GOT3 (cell line): ENCODE data around the gene TIGIT.

Source experiments
- DNase-seq: peaks from one replicate; lab custom pipeline; 2025; ENCODE audit warnings: mixed read lengths; lab: John Stamatoyannopoulos, UW

The TIGIT gene

DNA sequence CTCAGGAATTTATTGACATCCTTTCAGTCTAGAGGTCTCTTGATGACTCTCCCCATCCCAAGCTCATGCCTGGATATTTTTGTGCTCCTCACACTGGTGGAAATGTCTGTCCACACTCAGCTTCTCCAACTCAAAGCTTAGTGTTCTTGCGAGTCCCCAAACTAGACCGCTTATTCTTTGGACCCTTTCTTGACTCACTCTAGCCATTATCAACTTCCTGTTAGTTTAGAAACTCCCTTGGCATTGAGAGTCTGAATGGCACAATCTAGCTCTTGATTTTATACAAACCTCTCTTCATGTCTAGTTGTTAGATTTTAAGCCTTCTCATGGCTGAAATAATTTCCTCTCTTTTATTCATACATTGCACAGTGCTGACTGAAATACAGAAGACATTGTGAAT, 19.6 kb downstream of the TIGIT start:
- DNase-seq = no peak

GRCh38 chr3:114314282-114314681, 20.5 kb downstream of the TIGIT start:
- DNase-seq = no peak

DNA sequence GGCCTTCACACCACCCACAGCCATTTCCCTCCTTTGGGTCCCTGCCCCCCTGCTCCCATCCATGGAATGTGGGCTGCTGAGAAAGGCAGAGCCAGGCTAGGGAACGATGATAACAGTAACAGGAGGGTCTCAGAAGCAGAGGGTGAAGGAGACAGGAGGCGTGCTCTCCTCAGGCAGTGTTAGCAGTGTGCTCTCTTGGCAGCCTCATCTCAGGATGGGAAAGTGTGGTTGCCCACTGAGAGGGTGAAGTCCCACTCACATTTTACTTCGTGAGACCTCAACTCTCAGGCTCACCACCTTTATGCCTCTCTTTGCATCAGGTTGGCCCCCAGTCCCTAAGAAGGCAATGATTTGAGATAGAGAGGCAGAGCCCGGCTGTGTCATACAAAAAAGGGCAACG, 24.5 kb downstream of the TIGIT start:
- DNase-seq = no peak

DNA sequence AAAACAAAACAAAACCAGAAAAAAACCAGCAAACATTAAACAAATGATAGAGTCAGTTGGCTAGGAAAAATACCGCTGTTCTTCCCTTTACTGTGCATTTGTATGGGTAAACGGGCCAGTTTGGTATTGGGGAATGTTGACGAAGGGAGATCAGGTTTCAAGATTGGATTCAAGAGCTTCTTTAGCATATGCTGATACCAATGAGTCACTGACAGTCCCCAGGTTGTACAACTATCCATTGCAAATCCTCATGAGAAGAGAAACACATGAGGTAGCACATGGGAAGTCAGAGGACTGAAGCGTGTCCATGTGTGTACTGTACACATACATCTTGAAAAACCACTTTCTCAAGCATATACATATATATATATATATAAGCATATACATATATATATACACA, 25.6 kb downstream of the TIGIT start:
- DNase-seq = no peak

GRCh38 chr3:114320246-114320645, 26.4 kb downstream of the TIGIT start:
- no peak for DNase-seq

- no peak for DNase-seq
Measured at GRCh38 chr3:114323546-114324254, 29.9 kb downstream of the TIGIT start.

- DNase-seq = no peak
Measured at GRCh38 chr3:114327665-114328064, 33.8 kb downstream of the TIGIT start.

- DNase-seq = no peak
Measured at GRCh38 chr3:114328345-114328744, 34.5 kb downstream of the TIGIT start.

DNA sequence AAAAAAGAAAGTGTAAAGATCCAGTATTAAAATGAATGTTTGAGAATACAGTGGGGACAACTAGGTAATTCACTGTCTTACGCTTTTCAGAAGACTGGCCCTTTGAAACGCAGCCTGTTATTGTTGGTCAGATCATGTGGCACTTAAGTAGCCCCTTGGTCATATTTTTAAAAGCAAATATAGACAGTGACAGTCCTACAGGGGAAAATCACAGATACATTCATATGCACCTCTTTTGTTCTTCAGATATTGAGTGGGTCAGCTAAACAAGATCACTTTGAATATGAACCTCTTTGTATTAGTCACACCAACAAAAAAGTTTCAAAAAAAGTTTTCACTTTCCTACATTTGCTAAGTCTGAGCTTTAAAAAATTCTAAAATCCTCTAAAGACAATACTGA, 36.0 kb downstream of the TIGIT start:
- DNase-seq = no peak

GRCh38 chr3:114331007-114331406, 37.2 kb downstream of the TIGIT start:
- no peak for DNase-seq

GRCh38 chr3:114331710-114332109, 37.9 kb downstream of the TIGIT start:
- no peak for DNase-seq

DNA sequence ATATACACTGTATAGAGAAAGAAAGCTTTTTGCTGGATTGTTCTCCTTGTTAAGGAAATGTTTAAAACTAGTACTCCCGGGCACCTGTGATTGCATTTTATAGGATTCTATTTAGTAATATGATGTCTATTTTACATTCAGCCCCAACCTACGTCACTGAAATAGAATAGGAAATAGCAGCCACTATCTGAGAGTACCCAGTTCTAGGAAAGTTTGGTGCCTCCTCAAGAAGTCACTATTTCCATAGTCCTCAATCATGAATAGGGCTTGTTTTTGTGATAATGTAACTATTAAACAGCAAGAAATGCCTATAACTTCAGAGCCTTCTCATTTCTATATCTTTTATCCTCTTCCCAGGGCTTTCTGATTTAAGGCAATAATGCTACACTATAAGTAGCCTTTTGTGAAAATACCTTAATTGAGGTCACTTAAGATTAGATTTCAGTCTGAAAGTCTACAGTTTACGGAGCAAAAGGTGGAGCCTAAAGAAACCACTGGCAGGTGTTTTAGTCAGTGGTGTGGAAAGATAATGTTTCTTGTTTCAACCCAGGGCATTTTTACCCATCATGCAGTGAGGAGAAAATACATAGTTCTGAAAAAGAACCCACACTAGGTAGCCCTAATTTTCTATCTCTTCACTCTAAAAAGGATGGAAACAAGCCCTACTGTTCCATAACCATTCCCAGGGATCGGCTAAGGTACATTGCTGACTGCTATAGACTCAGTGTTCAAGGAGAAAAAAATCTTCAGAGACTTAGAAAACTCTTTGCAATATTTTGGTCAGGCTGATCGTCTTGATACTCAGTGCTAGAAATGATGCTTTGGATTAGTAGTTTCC, 38.7 kb downstream of the TIGIT start:
- no peak for DNase-seq

GRCh38 chr3:114333180-114333922, 39.5 kb downstream of the TIGIT start:
- DNase-seq = no peak

DNA sequence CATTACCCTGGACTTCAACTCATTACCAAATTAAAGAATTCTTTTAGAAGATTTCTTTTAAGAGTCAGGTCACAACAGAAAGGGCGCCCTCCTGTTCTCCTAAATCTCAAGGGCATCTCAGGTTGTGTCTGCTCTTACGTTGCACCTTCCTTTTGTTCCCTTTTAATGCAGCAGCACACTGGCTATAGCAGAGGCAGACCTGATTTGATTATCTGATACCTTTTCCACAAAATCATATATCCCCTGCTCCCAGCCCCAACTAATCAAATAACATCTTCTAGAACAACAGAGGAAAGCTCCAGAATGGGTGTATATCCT, 40.1 kb downstream of the TIGIT start:
- no peak for DNase-seq

- DNase-seq = no peak
Measured at GRCh38 chr3:114336122-114336697, 42.4 kb downstream of the TIGIT start.

- DNase-seq = no peak
Measured at GRCh38 chr3:114336857-114337256, 43.0 kb downstream of the TIGIT start.

DNA sequence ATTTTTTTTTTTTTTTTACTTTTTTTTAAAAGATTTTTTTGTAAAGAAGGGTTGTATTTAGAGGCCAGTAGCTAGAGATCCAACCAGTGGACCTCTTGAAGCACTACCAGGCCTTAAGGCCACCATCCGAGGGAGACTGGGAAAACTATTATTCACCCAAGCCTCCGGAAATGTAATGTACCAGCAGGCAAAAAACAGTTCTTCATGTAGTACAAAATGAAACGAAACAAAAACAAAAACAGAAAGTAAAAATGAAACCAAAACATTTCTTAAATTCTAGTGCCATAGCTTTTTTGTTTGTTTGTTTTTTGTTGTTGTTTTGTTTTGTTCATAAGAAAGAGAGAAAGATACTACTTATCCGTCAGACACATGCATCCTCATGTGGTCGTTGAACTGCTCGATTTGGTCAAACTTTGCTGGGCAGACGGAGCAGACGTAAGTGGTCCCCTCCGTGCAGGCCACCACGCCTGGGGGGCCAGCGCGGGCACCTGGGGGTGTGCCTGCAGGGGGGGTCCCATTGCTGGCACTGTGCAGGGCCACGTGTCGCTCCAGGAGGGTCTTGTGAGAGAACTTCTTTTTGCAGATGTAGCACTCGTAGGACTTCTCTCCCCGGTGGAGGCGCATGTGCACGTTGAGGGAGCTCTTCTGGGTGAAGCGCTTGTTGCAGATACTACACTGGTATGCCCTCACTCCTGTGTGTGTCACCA, 45.0 kb downstream of the TIGIT start:
- DNase-seq = no peak

DNA sequence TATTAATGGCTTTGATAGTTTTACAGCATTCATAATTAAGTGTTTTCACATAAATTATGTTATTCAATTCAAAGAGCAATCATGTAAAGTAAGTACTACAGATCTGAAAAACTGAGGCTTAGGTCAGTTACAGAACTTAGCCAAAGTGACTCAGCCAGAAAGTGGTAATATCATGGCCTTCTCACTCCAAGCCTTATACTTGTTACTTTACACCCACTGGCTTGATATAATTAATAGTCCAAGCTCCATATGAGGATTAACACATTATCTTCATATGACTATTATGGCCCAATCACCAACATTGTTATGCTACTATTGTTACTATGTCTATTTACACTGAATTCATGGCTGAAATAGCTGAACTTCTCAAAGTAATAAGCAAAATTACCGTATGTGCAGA, 50.7 kb downstream of the TIGIT start:
- DNase-seq = no peak

DNA sequence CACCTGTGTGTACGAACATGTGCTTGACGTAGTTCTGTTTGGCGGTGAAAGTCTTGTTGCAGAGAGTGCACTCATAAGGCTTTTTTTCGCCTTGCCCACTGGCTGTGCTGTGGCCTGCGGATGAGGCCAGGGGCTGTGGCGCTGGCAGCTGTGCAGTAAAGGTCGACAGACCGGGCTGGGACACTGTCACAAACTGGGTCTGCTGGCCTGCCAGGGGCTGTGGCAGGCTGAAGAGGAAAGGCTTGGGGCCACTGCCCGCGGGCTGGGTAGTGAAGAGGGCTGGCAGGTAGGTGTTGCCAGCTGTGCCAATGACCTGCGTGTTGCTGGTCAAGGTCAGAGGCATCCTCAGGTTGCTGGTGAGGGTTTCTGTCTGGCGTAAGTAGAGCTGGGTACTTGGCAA, 56.4 kb downstream of the TIGIT start:
- no peak for DNase-seq

DNA sequence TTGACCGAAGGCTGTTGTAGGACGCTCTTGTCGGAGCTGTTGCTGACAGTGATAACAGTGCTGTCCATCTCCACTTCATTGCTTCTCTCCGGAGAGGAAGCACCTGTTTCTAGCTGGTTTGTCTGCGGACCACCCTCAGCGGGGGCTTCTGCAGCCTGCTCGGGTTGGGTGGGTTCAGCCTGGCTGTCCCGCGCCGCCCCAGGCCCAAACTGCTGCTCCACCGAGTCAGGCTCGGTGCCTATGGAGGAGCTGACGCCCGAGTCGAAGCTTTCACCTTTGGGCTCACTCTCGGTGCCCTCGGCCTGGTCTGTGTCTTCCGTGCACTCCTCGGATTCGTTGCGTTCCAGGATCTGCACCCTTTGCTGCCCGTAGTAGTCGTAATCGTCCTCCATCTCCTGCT, 56.9 kb downstream of the TIGIT start:
- DNase-seq = no peak

DNA sequence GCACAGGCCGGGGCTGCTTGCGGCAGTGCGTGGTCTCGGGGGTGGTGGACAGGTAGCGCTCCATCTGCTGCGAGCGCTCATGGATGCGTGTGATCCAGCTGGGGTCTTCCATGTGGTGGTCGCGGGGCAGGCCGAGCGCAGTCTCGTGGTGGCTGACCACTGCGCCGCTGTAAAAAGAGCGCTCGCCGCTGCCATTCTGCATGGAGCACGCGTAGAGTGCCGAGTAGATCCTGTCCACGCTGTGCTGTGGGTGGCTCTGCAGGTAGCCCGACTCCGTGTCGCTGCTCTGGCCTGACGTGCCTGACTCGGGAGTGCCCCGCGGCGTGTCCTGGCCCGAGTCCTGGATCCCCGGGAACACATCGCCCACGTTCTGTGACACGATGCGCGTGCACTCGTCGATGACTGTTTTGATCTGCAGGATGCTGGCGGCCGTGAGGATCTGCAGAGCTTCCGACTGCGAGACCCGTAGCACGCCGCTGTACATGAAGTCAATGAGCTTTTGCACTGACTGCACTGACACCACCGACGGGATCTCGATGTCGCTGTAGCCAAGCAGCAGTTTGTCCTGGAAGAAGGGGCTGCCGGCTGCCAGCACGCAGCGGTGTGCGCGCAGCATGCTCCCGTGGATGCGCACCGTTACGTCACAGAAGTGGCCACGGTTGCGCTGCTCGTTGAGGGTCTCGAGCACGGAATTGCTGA, 57.4 kb downstream of the TIGIT start:
- DNase-seq = no peak

DNA sequence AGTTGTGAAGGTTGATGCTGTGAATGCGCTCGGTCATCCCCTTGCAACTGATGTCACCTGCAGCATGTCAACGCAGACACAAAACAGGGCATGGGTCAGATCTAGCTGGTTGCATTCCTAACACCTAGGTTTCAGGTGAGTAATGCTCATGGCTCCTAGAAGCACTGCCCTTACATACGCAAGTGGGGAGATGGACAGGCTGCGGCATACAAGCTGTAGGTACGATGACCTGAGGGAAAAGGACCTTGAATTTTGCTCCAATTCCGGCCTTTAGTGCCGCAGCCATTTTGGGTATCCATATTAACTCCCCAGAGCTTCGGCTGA, 58.0 kb downstream of the TIGIT start:
- no peak for DNase-seq
